Medulla oblongata (tissue), 1 donor: ENCODE data around the gene SCLY.
"Not testable (repeated sequence)": the region's sequence is repeated elsewhere in the genome, so short reads cannot be mapped to it uniquely, and the experiment has no call there.

Experiments
- DNase-seq: peaks from one replicate; pipeline ENCODE4 v3.0.0-alpha.2; 2015; ENCODE audit errors: extremely low spot score

The SCLY gene

GRCh38 chr2:238040918-238041317 lies 19.9 kb upstream of the SCLY start:
- no peak for DNase-seq

- peak; percentile 36 for DNase-seq
These were observed 18.7 kb upstream of the SCLY start for GRCh38 chr2:238042090-238042489.

GRCh38 chr2:238042849-238043584 lies 17.8 kb upstream of the SCLY start:
- DNase-seq, result no peak

GRCh38 chr2:238043851-238044250 lies 16.9 kb upstream of the SCLY start:
- DNase-seq, result no peak

GRCh38 chr2:238045575-238045974 lies 15.2 kb upstream of the SCLY start:
- DNase-seq, result no peak

GRCh38 chr2:238046725-238047270 lies 14.0 kb upstream of the SCLY start:
- no peak for DNase-seq

- DNase-seq, result no peak
These were observed 7.5 kb upstream of the SCLY start for GRCh38 chr2:238053191-238053776.

GRCh38 chr2:238055841-238056240 lies 5.0 kb upstream of the SCLY start:
- no peak for DNase-seq

- DNase-seq, result not testable (repeated sequence)
These were observed 2.9 kb upstream of the SCLY start for GRCh38 chr2:238057696-238058575.

- DNase-seq, result no peak
These were observed 1.3 kb upstream of the SCLY start for GRCh38 chr2:238059505-238059904.

GRCh38 chr2:238060096-238060541 lies 682 bp upstream of the SCLY start:
- peak; percentile 16 for DNase-seq

GRCh38 chr2:238061315-238062202 lies 758 bp downstream of the SCLY start:
- peak; percentile 21 for DNase-seq

GRCh38 chr2:238063414-238064189 lies 2.8 kb downstream of the SCLY start:
- DNase-seq, result no peak

GRCh38 chr2:238064376-238064775 lies 3.6 kb downstream of the SCLY start:
- DNase-seq, result no peak

GRCh38 chr2:238065071-238065846 lies 4.5 kb downstream of the SCLY start:
- no peak for DNase-seq

GRCh38 chr2:238066218-238066617 lies 5.4 kb downstream of the SCLY start:
- no peak for DNase-seq

- DNase-seq, result not testable (repeated sequence)
These were observed 5.9 kb downstream of the SCLY start for GRCh38 chr2:238066718-238067117.

- no peak for DNase-seq
These were observed 7.1 kb downstream of the SCLY start for GRCh38 chr2:238067939-238068338.

GRCh38 chr2:238069021-238069709 lies 8.4 kb downstream of the SCLY start:
- no peak for DNase-seq
